ENCODE results near the gene HTR3A.

DNA sequence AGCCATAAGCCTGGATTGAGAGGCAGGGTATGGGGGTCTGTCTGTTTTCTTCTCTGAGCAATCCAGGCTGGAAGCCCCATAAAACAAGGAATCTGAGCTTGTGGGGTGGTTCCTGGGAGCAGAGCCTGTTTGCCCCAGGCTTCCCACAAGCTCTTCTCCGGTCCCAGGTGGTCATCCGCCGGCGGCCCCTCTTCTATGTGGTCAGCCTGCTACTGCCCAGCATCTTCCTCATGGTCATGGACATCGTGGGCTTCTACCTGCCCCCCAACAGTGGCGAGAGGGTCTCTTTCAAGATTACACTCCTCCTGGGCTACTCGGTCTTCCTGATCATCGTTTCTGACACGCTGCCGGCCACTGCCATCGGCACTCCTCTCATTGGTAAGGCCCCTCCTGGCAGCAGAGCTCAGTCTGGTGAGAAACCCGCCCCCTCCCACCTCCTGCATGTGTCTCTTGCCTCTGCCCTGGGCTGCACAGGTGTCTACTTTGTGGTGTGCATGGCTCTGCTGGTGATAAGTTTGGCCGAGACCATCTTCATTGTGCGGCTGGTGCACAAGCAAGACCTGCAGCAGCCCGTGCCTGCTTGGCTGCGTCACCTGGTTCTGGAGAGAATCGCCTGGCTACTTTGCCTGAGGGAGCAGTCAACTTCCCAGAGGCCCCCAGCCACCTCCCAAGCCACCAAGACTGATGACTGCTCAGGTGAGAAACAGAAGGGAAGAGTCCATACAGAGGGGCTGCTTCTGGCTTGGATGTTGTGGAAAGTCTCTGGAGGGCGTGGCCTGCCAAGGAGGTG is 11.6 kb downstream of the HTR3A start:
- TF ChIP-seq CTCF (conservative IDR thresholded peaks at IDR 0.05 in 1 of 2, IDR thresholded peaks at IDR 0.05 in 1 of 2; ENCODE audit: extremely low read depth in 1 of 2, insufficient read depth in 1 of 2, low read depth in 1 of 2, low read length in 2 of 2) (no peak), EZH2 (IDR thresholded peaks at IDR 0.05; ENCODE audit: borderline replicate concordance, low read length) (no peak)
